Right kidney (tissue), 9 donors: ENCODE measurements around the gene TOMM5.
A peak's percentile ranks its signal among the peaks of the same experiment; 100 is the strongest.

Experiments
- DNase-seq: peaks from one replicate; pipeline ENCODE4 v3.0.0-alpha.2; 2016
- long read RNA-seq, 8 donors: transcript quantifications; one replicate each; lab custom pipeline, GENCODE V29; 2026

TOMM5 gene
- long read RNA-seq, donor 1, transcript TOMM5-201 (2 exons, 751 nt), result major isoform, 232 of 234 reads
- long read RNA-seq, donor 1, partial matches to known transcripts, result 0 of 234 reads
- long read RNA-seq, donor 1, other reads (novel, unspliced or antisense), result 0 of 234 reads
- long read RNA-seq, donor 2, transcript TOMM5-201 (2 exons, 751 nt), result major isoform, 135 of 156 reads
- long read RNA-seq, donor 2, partial matches to known transcripts, result 18 of 156 reads
- long read RNA-seq, donor 2, other reads (novel, unspliced or antisense), result 0 of 156 reads
- long read RNA-seq, donor 3, transcript TOMM5-201 (2 exons, 751 nt), result major isoform, 58 of 65 reads
- long read RNA-seq, donor 3, partial matches to known transcripts, result 7 of 65 reads
- long read RNA-seq, donor 3, other reads (novel, unspliced or antisense), result 0 of 65 reads
- long read RNA-seq, donor 4, transcript TOMM5-201 (2 exons, 751 nt), result major isoform, 104 of 105 reads
- long read RNA-seq, donor 4, partial matches to known transcripts, result 0 of 105 reads
- long read RNA-seq, donor 4, other reads (novel, unspliced or antisense), result 0 of 105 reads
- long read RNA-seq, donor 5, transcript TOMM5-201 (2 exons, 751 nt), result major isoform, 173 of 174 reads
- long read RNA-seq, donor 5, partial matches to known transcripts, result 0 of 174 reads
- long read RNA-seq, donor 5, other reads (novel, unspliced or antisense), result 0 of 174 reads
- long read RNA-seq, donor 6, transcript TOMM5-201 (2 exons, 751 nt), result major isoform, 121 of 126 reads
- long read RNA-seq, donor 6, partial matches to known transcripts, result 0 of 126 reads
- long read RNA-seq, donor 6, other reads (novel, unspliced or antisense), result 0 of 126 reads
- long read RNA-seq, donor 7, transcript TOMM5-201 (2 exons, 751 nt), result major isoform, 173 of 177 reads
- long read RNA-seq, donor 7, partial matches to known transcripts, result 0 of 177 reads
- long read RNA-seq, donor 7, other reads (novel, unspliced or antisense), result 0 of 177 reads
- long read RNA-seq, donor 8, transcript TOMM5-201 (2 exons, 751 nt), result major isoform, 135 of 139 reads
- long read RNA-seq, donor 8, partial matches to known transcripts, result 0 of 139 reads
- long read RNA-seq, donor 8, other reads (novel, unspliced or antisense), result 0 of 139 reads

- DNase-seq, result peak; percentile 88
These were observed at the start of gene TOMM5 for GRCh38 chr9:37592108-37592951. Gene TOMM5, minus strand, starts transcription at chr9:37592597. Its CDS starts 65 bp downstream, at chr9:37592532.

GRCh38 chr9:37641331-37641730, 48.9 kb upstream of the TOMM5 start:
- DNase-seq, result no peak

- no peak for DNase-seq
These were observed 47.8 kb upstream of the TOMM5 start for GRCh38 chr9:37640246-37640645.

GRCh38 chr9:37639841-37640240, 47.4 kb upstream of the TOMM5 start:
- DNase-seq, result no peak

GRCh38 chr9:37639109-37639762, 46.8 kb upstream of the TOMM5 start:
- no peak for DNase-seq

- no peak for DNase-seq
These were observed 44.4 kb upstream of the TOMM5 start for GRCh38 chr9:37636511-37637448.

GRCh38 chr9:37635808-37636207, 43.4 kb upstream of the TOMM5 start:
- no peak for DNase-seq

- DNase-seq, result no peak
These were observed 40.1 kb upstream of the TOMM5 start for GRCh38 chr9:37632479-37632878.

- DNase-seq, result no peak
These were observed 34.4 kb upstream of the TOMM5 start for GRCh38 chr9:37626708-37627292.

GRCh38 chr9:37625758-37626147, 33.4 kb upstream of the TOMM5 start:
- no peak for DNase-seq

- DNase-seq, result no peak
These were observed 32.8 kb upstream of the TOMM5 start for GRCh38 chr9:37625036-37625757.

- no peak for DNase-seq
These were observed 31.7 kb upstream of the TOMM5 start for GRCh38 chr9:37624073-37624472.

- DNase-seq, result no peak
These were observed 30.9 kb upstream of the TOMM5 start for GRCh38 chr9:37623267-37623666.

GRCh38 chr9:37622462-37622861, 30.1 kb upstream of the TOMM5 start:
- DNase-seq, result no peak

GRCh38 chr9:37621273-37622121, 29.1 kb upstream of the TOMM5 start:
- DNase-seq, result no peak

- no peak for DNase-seq
These were observed 28.0 kb upstream of the TOMM5 start for GRCh38 chr9:37620396-37620795.

GRCh38 chr9:37619806-37620205, 27.4 kb upstream of the TOMM5 start:
- no peak for DNase-seq

GRCh38 chr9:37618817-37619216, 26.4 kb upstream of the TOMM5 start:
- no peak for DNase-seq
